ENCODE measurements around the gene EGF.

EGF gene

GRCh38 chr4:110025718-110026117 is 113.0 kb downstream of the EGF start:
- no peak overlapping the region for H3K9ac ChIP-seq (ENCODE audit: low read length)
- H3K4me2 ChIP-seq (ENCODE audit: low read depth, low read length, poor library complexity, severe bottlenecking) = no peak overlapping the region
- H3K9me3 ChIP-seq (ENCODE audit: insufficient read depth, low read length) = no peaks in the 10 kb centered on the region
- TF ChIP-seq, protein P1, sequence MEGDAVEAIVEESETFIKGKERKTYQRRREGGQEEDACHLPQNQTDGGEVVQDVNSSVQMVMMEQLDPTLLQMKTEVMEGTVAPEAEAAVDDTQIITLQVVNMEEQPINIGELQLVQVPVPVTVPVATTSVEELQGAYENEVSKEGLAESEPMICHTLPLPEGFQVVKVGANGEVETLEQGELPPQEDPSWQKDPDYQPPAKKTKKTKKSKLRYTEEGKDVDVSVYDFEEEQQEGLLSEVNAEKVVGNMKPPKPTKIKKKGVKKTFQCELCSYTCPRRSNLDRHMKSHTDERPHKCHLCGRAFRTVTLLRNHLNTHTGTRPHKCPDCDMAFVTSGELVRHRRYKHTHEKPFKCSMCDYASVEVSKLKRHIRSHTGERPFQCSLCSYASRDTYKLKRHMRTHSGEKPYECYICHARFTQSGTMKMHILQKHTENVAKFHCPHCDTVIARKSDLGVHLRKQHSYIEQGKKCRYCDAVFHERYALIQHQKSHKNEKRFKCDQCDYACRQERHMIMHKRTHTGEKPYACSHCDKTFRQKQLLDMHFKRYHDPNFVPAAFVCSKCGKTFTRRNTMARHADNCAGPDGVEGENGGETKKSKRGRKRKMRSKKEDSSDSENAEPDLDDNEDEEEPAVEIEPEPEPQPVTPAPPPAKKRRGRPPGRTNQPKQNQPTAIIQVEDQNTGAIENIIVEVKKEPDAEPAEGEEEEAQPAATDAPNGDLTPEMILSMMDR (IDR thresholded peaks at IDR 0.05; ENCODE audit: insufficient read depth, low read length, poor library complexity, severe bottlenecking) = no peak
- TF ChIP-seq EZH2phosphoT487 (conservative IDR thresholded peaks at IDR 0.05; ENCODE audit: low read length) = no peak
- H2AFZ ChIP-seq (ENCODE audit: low read depth, low read length, severe bottlenecking) = no peak overlapping the region
- H4K20me1 ChIP-seq (ENCODE audit: low read depth, low read length) = no peaks in the 10 kb centered on the region
- no peak overlapping the region for H3K27ac ChIP-seq (ENCODE audit: low read depth, low read length)
- no peaks in the 10 kb centered on the region for H3K79me2 ChIP-seq (ENCODE audit: insufficient read depth, low read length)
- H3K36me3 ChIP-seq (ENCODE audit: low read length) = no peaks in the 10 kb centered on the region
- no peaks in the 10 kb centered on the region for H3F3A ChIP-seq (ENCODE audit: insufficient read depth)
- H3K9me2 ChIP-seq (replicated peaks; ENCODE audit: insufficient read depth, low read length) = no peaks in the 10 kb centered on the region
- no peak overlapping the region for H3K4me3 ChIP-seq (ENCODE audit: insufficient read depth, low read length, poor library complexity, severe bottlenecking)
- H3K27me3 ChIP-seq (ENCODE audit: low read length) = no peaks in the 10 kb centered on the region

GRCh38 chr4:110032603-110033002 is 119.9 kb downstream of the EGF start:
- no peaks in the 10 kb centered on the region for H3K9me2 ChIP-seq (replicated peaks; ENCODE audit: insufficient read depth, low read length)
- no peak for TF ChIP-seq EZH2phosphoT487 (conservative IDR thresholded peaks at IDR 0.05; ENCODE audit: low read length)
- TF ChIP-seq, protein P1 (IDR thresholded peaks at IDR 0.05; ENCODE audit: insufficient read depth, low read length, poor library complexity, severe bottlenecking) = no peak
- H3K4me2 ChIP-seq (ENCODE audit: low read depth, low read length, poor library complexity, severe bottlenecking) = no peak overlapping the region
- no peaks in the 10 kb centered on the region for H3F3A ChIP-seq (ENCODE audit: insufficient read depth)
- H4K20me1 ChIP-seq (ENCODE audit: low read depth, low read length) = no peaks in the 10 kb centered on the region
- no peak overlapping the region for H3K27ac ChIP-seq (ENCODE audit: low read depth, low read length)
- H3K79me2 ChIP-seq (ENCODE audit: insufficient read depth, low read length) = no peaks in the 10 kb centered on the region
- no peaks in the 10 kb centered on the region for H3K9me3 ChIP-seq (ENCODE audit: insufficient read depth, low read length)
- no peak overlapping the region for H2AFZ ChIP-seq (ENCODE audit: low read depth, low read length, severe bottlenecking)
- H3K27me3 ChIP-seq (ENCODE audit: low read length) = no peaks in the 10 kb centered on the region
- H3K9ac ChIP-seq (ENCODE audit: low read length) = no peak overlapping the region
- H3K36me3 ChIP-seq (ENCODE audit: low read length) = no peaks in the 10 kb centered on the region
- no peak overlapping the region for H3K4me3 ChIP-seq (ENCODE audit: insufficient read depth, low read length, poor library complexity, severe bottlenecking)

DNA sequence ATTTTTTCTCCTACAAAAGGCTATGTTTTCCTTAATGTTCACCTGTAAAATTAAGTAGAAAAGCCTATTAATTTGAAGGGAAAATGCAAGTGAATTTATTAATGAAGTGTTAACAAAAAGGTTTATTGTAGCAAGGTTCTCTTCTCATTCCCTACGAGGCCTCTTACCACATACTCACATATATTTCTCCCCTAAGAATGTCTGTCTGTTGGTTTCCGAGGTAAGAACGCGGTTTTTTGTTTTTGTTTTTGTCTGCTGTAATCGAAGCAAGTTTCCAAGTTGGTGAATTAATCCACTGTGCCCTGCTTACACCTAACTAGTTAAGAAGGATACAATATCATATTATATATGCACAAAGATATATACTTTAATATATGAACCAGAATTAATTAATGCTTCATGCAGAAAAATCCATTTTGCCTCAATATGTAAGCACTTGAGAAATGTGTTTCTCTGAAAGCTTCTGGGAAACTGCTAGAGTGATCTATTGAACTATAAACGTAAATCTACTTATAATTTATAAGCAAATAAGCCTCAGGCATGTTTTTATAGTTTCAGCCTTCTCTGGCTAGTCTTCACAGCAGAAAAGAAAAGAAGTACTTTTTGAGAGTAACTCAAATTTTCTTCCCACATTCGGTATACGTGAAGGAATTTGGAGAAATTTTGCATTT is 120.8 kb downstream of the EGF start:
- H3K9ac ChIP-seq (ENCODE audit: low read length) = no peak overlapping the region
- no peaks in the 10 kb centered on the region for H3K79me2 ChIP-seq (ENCODE audit: insufficient read depth, low read length)
- H3F3A ChIP-seq (ENCODE audit: insufficient read depth) = no peaks in the 10 kb centered on the region
- no peaks in the 10 kb centered on the region for H3K36me3 ChIP-seq (ENCODE audit: low read length)
- no peak overlapping the region for H3K4me3 ChIP-seq (ENCODE audit: insufficient read depth, low read length, poor library complexity, severe bottlenecking)
- no peak overlapping the region for H3K27ac ChIP-seq (ENCODE audit: low read depth, low read length)
- H3K4me2 ChIP-seq (ENCODE audit: low read depth, low read length, poor library complexity, severe bottlenecking) = no peak overlapping the region
- H3K27me3 ChIP-seq (ENCODE audit: low read length) = no peaks in the 10 kb centered on the region
- TF ChIP-seq, protein P1 (IDR thresholded peaks at IDR 0.05; ENCODE audit: insufficient read depth, low read length, poor library complexity, severe bottlenecking) = no peak
- TF ChIP-seq EZH2phosphoT487 (conservative IDR thresholded peaks at IDR 0.05; ENCODE audit: low read length) = no peak
- H3K9me2 ChIP-seq (replicated peaks; ENCODE audit: insufficient read depth, low read length) = no peaks in the 10 kb centered on the region
- H4K20me1 ChIP-seq (ENCODE audit: low read depth, low read length) = no peaks in the 10 kb centered on the region
- no peaks in the 10 kb centered on the region for H3K9me3 ChIP-seq (ENCODE audit: insufficient read depth, low read length)
- no peak overlapping the region for H2AFZ ChIP-seq (ENCODE audit: low read depth, low read length, severe bottlenecking)

All from SU-DHL-6 (cell line).